ENCODE data around the gene TSPAN8.

- TF ChIP-seq, protein P1, sequence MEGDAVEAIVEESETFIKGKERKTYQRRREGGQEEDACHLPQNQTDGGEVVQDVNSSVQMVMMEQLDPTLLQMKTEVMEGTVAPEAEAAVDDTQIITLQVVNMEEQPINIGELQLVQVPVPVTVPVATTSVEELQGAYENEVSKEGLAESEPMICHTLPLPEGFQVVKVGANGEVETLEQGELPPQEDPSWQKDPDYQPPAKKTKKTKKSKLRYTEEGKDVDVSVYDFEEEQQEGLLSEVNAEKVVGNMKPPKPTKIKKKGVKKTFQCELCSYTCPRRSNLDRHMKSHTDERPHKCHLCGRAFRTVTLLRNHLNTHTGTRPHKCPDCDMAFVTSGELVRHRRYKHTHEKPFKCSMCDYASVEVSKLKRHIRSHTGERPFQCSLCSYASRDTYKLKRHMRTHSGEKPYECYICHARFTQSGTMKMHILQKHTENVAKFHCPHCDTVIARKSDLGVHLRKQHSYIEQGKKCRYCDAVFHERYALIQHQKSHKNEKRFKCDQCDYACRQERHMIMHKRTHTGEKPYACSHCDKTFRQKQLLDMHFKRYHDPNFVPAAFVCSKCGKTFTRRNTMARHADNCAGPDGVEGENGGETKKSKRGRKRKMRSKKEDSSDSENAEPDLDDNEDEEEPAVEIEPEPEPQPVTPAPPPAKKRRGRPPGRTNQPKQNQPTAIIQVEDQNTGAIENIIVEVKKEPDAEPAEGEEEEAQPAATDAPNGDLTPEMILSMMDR (IDR thresholded peaks at IDR 0.05) = no peak
- TF ChIP-seq MLX (CRISPR knock-in tag; IDR thresholded peaks at IDR 0.05) (no peak), CREB1 (CRISPR knock-in tag; IDR thresholded peaks at IDR 0.05) (no peak), IRF2 (CRISPR knock-in tag; IDR thresholded peaks at IDR 0.05; ENCODE audit: borderline replicate concordance, low read depth) (no peak), TEAD4 (CRISPR knock-in tag; IDR thresholded peaks at IDR 0.05) (no peak), MXD4 (CRISPR knock-in tag; IDR thresholded peaks at IDR 0.05; ENCODE audit: borderline replicate concordance) (no peak), ZNF219 (CRISPR knock-in tag; IDR thresholded peaks at IDR 0.05; ENCODE audit: borderline replicate concordance) (no peak), NFYB (CRISPR knock-in tag; conservative IDR thresholded peaks at IDR 0.05; ENCODE audit: low read depth) (no peak), TP53 (CRISPR knock-in tag; IDR thresholded peaks at IDR 0.05) (no peak), TCF7 (CRISPR knock-in tag; IDR thresholded peaks at IDR 0.05; ENCODE audit: low read depth) (no peak), CBFB (CRISPR knock-in tag; IDR thresholded peaks at IDR 0.05; ENCODE audit: low read depth) (no peak)
- TF ChIP-seq, protein P2, sequence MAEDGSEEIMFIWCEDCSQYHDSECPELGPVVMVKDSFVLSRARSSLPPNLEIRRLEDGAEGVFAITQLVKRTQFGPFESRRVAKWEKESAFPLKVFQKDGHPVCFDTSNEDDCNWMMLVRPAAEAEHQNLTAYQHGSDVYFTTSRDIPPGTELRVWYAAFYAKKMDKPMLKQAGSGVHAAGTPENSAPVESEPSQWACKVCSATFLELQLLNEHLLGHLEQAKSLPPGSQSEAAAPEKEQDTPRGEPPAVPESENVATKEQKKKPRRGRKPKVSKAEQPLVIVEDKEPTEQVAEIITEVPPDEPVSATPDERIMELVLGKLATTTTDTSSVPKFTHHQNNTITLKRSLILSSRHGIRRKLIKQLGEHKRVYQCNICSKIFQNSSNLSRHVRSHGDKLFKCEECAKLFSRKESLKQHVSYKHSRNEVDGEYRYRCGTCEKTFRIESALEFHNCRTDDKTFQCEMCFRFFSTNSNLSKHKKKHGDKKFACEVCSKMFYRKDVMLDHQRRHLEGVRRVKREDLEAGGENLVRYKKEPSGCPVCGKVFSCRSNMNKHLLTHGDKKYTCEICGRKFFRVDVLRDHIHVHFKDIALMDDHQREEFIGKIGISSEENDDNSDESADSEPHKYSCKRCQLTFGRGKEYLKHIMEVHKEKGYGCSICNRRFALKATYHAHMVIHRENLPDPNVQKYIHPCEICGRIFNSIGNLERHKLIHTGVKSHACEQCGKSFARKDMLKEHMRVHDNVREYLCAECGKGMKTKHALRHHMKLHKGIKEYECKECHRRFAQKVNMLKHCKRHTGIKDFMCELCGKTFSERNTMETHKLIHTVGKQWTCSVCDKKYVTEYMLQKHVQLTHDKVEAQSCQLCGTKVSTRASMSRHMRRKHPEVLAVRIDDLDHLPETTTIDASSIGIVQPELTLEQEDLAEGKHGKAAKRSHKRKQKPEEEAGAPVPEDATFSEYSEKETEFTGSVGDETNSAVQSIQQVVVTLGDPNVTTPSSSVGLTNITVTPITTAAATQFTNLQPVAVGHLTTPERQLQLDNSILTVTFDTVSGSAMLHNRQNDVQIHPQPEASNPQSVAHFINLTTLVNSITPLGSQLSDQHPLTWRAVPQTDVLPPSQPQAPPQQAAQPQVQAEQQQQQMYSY (CRISPR knock-in tag; IDR thresholded peaks at IDR 0.05) = no peak
- TF ChIP-seq, protein P3, sequence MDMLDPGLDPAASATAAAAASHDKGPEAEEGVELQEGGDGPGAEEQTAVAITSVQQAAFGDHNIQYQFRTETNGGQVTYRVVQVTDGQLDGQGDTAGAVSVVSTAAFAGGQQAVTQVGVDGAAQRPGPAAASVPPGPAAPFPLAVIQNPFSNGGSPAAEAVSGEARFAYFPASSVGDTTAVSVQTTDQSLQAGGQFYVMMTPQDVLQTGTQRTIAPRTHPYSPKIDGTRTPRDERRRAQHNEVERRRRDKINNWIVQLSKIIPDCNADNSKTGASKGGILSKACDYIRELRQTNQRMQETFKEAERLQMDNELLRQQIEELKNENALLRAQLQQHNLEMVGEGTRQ (CRISPR knock-in tag; IDR thresholded peaks at IDR 0.05) = no peak
- TF ChIP-seq, protein P4, sequence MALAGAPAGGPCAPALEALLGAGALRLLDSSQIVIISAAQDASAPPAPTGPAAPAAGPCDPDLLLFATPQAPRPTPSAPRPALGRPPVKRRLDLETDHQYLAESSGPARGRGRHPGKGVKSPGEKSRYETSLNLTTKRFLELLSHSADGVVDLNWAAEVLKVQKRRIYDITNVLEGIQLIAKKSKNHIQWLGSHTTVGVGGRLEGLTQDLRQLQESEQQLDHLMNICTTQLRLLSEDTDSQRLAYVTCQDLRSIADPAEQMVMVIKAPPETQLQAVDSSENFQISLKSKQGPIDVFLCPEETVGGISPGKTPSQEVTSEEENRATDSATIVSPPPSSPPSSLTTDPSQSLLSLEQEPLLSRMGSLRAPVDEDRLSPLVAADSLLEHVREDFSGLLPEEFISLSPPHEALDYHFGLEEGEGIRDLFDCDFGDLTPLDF (CRISPR knock-in tag; IDR thresholded peaks at IDR 0.05) = no peak
These were observed 39.7 kb upstream of the TSPAN8 start for GRCh38 chr12:71197460-71197859.

Measured in WTC11 (cell line).